ENCODE results near the gene TEX54.
"Not testable (repeated sequence)": the region's sequence is repeated elsewhere in the genome, so short reads cannot be mapped to it uniquely, and the experiment has no call there.

Gene TEX54

GRCh38 chr11:62832336-62833234, at the start of gene TEX54:
Gene TEX54, minus strand, starts transcription at chr11:62832841.
- DNase-seq, result no peak

- no peak for DNase-seq
Measured at GRCh38 chr11:62882431-62882749, 49.7 kb upstream of the TEX54 start.

- peak; percentile 91 for DNase-seq
Measured at GRCh38 chr11:62881579-62882430, 49.2 kb upstream of the TEX54 start.

DNA sequence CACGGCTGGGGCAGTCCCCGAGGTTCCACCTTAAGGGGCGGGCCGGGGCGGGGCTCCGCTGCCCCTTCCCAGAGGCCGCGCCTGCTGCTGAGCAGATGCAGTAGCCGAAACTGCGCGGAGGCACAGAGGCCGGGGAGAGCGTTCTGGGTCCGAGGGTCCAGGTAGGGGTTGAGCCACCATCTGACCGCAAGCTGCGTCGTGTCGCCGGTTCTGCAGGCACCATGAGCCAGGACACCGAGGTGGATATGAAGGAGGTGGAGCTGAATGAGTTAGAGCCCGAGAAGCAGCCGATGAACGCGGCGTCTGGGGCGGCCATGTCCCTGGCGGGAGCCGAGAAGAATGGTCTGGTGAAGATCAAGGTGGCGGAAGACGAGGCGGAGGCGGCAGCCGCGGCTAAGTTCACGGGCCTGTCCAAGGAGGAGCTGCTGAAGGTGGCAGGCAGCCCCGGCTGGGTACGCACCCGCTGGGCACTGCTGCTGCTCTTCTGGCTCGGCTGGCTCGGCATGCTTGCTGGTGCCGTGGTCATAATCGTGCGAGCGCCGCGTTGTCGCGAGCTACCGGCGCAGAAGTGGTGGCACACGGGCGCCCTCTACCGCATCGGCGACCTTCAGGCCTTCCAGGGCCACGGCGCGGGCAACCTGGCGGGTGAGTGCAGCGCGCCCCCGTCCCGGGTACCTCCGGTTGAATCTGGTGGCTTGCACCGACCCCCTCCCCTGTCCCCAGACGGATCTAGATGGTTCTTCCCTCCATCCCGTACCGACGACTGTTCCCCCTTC, 48.4 kb upstream of the TEX54 start, which contains the start of gene SLC3A2:
Gene SLC3A2 (plus strand): TSS at position 94 of the 776 bp plus-strand sequence. CDS start 128 bp downstream, at position 222.
- DNase-seq, result peak; percentile 85

- DNase-seq, result no peak
Measured at GRCh38 chr11:62880231-62880802, 47.7 kb upstream of the TEX54 start.

DNA sequence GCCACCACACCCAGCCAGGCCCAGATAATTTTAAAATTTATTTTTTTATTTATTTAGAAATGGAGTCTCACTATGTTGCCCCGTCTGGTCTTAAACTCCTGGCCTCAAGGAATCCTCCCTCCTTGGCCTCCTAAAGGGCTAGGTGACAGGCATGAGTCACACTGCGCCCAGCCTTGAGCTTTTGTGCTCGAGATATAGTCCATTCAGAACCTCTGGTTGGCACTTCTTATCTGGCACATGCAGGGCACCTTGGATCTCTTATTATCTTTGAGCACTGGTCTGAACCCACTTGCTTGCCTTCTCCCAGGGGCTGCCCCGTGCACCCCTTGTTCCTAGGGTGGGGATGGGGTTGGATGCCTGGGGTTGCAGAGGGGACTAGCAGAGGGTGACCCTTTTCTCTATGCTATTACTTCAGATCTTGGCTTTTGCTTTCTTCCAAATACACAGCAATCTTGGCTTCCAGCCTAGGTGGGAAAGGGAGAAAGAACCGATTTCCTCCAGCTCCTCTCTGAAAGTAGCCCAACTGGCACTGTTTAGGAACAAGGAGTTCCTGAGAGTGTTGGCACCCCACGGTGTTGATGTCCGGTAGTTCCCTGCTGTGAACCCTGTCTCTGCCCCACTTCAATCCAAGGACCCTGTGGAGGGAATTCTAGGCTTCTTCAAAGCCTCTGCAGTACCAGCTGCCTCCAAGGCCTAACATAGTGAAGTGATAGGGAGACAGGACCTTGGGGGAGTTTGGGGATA, 46.8 kb upstream of the TEX54 start:
- no peak for DNase-seq

GRCh38 chr11:62876712-62877111, 44.1 kb upstream of the TEX54 start:
- DNase-seq, result no peak

DNA sequence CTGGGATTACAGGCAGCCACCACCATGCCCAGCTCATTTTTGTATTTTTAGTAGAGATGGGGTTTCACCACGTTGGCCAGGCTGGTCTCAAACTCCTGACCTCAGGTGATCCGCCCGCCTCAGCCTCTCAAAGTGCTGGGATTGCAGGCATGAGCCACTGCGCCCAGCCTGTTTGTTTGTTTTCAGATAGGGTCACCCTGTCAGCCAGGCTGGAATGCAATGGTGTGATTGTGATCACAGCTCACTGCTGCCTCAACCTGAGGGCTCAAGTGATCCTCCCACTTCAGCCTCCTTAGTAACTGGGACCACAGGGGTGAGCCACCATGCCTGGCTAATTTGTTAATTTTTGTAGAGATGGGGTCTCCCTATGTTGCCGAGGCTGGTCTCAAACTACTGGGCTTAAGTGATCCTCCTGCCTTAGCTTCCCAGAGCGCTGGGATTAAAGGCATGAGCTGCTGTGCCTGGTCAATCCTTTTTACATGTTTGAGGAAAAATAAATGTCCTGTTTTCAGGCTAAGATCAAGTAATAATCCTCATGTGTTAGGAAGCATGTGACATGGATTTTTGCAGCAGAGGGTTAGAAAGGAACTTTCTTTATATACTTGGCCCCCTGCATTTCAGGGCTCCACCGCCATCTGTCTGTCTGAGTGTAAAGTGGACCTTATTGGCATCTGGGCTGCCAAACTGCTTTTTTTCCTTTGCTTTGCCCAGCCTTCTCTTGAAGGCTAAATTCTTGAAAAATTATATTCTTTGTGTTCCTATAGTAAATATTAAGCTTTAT, 43.2 kb upstream of the TEX54 start:
- DNase-seq, result no peak

- DNase-seq, result no peak
Measured at GRCh38 chr11:62874851-62875250, 42.2 kb upstream of the TEX54 start.

GRCh38 chr11:62865635-62866034, 33.0 kb upstream of the TEX54 start:
- DNase-seq, result no peak

- no peak for DNase-seq
Measured at GRCh38 chr11:62863687-62864335, 31.2 kb upstream of the TEX54 start.

DNA sequence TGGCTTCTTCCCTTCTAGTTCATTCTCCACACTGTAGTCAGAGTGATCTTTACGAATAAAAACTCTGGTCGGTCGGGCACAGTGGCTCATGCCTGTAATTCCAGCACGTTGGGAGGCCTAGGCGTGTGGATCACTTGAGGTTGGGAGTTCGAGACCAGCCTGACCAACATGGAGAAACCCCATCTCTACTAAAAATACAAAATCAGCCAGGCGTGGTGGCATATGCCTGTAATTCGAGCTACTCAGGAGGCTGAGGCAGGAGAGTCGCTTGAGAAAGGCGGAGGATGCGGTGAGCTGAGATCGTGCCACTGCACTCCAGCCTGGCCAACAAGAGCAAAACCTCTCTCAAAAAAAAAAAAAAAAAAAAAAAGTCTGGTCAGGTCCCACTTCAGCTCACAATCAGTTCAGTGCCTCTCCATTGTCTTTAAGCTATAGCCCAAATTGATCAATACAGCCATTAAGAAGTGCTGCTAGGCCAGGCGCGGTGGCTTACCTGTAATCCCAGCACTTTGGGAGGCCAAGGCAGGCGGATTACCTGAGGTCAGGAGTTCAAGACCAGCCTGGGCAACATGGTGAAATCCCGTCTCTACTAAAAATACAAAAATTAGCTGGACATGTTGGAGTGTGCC, 29.0 kb upstream of the TEX54 start:
- not testable (repeated sequence) for DNase-seq

DNA sequence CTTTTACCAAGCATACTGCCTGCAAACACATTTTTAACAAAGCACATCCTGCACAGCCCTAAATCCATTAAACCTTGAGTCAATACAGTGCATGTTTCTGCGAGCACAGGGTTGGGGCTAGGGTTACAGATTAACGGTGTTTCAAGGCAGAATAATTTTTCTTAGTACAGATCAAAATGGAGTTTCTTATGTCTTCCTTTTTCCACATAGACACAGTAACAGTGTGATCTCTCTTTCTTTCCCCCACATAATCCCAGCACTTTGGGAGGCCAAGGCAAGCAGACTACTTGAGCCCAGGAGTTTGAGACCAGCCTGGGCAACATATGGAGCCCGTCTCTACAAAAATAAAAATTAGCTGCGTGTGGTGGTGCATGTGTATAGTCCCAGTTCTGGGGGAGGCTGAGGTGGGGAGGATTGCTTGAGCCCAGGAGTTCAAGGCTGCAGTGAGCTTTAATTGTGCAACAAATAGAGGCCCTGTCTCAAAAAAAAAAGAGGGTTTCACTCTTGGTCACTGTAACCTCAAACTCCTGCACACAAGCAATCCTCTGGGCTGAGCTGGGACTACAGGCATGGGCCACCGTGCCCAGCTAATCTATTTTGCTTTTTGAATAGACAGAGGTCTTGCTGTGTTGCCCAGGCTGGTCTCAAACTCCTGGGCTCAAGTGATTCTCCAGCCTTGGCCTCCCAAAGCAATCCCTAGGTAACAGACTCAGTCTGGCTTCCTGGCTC, 28.4 kb upstream of the TEX54 start:
- no peak for DNase-seq

DNA sequence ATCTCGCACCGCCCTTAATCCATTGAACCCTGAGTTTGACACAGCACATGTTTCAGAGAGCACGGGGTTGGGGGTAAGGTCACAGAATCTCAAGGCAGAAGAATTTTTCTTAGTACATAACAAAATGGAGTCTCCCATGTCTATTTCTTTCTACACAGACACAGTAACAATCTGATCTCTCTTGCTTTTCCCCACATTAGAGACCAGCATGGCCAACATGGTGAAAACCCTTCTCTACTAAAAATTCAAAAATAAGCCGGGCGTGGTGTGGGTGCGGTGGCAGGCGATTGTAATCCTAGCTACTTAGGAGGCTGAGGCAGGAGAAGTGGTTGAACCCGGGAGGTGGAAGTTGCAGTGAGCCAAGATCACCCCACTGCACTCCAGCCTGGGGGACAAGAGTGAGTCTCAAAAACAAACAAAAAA, 26.7 kb upstream of the TEX54 start:
- DNase-seq, result not testable (repeated sequence)

GRCh38 chr11:62858201-62858600, 25.6 kb upstream of the TEX54 start:
- no peak for DNase-seq

- DNase-seq, result no peak
Measured at GRCh38 chr11:62857541-62857982, 24.9 kb upstream of the TEX54 start.

GRCh38 chr11:62856333-62856895, 23.8 kb upstream of the TEX54 start:
- DNase-seq, result no peak

DNA sequence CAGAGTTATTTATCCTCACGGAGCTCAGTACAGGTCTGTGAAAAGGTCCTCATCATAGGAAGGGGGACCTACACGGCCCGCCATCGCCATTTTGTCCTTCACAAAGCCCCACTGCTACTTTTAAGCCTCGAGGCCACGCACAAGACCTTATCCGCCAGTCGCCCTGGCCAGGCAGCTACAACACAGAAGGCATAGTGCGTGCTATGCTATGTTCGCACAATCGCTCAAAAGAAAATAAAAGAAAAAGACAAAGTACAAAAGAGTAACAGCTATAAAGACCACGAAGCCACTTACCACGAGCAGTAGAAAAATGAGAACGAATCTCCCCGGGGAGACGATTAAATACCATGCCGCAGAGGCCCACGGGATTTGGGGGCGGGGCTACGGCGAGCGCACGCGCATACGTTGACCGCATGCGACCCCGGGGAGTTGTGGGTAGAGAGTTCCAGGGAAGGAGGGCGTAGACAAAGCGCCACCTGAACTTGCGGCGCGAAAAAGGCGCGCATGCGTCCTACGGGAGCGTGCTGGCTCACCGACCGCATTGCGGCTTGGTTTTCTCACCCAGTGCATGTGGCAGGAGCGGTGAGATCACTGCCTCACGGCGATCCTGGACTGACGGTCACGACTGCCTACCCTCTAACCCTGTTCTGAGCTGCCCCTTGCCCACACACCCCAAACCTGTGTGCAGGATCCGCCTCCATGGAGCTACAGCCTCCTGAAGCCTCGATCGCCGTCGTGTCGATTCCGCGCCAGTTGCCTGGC, 23.1 kb upstream of the TEX54 start:
- DNase-seq, result peak; percentile 98
